BLaER1 (cell line): ENCODE results near the gene GABBR2.

ENCODE experiments used
- H3K27ac ChIP-seq: shearing (Covaris generic); formaldehyde crosslinking; 2 replicates; pipeline ENCODE4 v1.8.1; 2022
- H3K27me3 ChIP-seq: shearing (Covaris generic); formaldehyde crosslinking; 2 replicates; pipeline ENCODE4 v1.8.1; 2022
- H3K36me3 ChIP-seq: shearing (Covaris generic); formaldehyde crosslinking; 2 replicates; pipeline ENCODE4 v1.8.1; 2022
- H3K4me1 ChIP-seq: shearing (Covaris generic); formaldehyde crosslinking; 2 replicates; pipeline ENCODE4 v1.8.1; 2022
- H3K4me2 ChIP-seq: shearing (Covaris generic); formaldehyde crosslinking; 2 replicates; pipeline ENCODE4 v1.8.1; 2022
- H3K4me3 ChIP-seq: shearing (Covaris generic); formaldehyde crosslinking; 2 replicates; pipeline ENCODE4 v1.8.1; 2022
- H3K9ac ChIP-seq: shearing (Covaris generic); formaldehyde crosslinking; 2 replicates; pipeline ENCODE4 v1.8.1; 2022
- H3K9me3 ChIP-seq: shearing (Covaris generic); formaldehyde crosslinking; 2 replicates; pipeline ENCODE4 v1.8.1; 2022
- H4K20me1 ChIP-seq: shearing (Covaris generic); formaldehyde crosslinking; 2 replicates; pipeline ENCODE4 v1.8.1; 2022
- Cebpa-rat ChIP-seq: shearing (Covaris generic); IDR thresholded peaks from 2 replicates; pipeline ENCODE4 v1.8.1; 2022

Gene GABBR2

GRCh38 chr9:98442114-98442513 is 266.6 kb downstream of the GABBR2 start:
- no peaks in the 10 kb centered on the region for H3K36me3 ChIP-seq
- no peaks in the 10 kb centered on the region for H4K20me1 ChIP-seq
- no peak overlapping the region for H3K4me3 ChIP-seq
- no peaks in the 10 kb centered on the region for H3K9me3 ChIP-seq
- H3K9ac ChIP-seq: no peak overlapping the region
- H3K27me3 ChIP-seq: no peaks in the 10 kb centered on the region
- no peak overlapping the region for H3K27ac ChIP-seq
- no peak for TF ChIP-seq Cebpa-rat
- no peaks in the 10 kb centered on the region for H3K4me1 ChIP-seq
- H3K4me2 ChIP-seq: no peak overlapping the region

DNA sequence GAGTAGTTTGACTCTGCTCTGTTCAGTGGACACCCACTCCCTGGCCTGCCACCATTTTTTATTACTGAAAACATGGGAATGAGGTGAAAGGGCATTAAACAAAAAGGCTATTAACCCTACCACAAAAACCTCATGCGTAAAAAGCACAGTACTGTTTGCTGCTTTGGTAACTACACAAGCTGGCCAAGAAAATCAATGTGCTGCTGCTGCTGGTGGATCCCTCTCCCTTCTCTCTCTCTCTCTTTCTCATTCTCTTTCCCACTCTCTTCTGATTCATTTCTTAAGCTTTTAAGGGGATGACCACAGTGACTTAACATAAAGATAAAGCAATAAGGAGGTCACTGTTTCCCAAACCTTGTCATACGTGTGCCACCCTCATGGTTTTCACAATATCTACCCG is 270.1 kb downstream of the GABBR2 start:
- Histone ChIP-seq H3K4me3 (no peak overlapping the region), H4K20me1 (no peaks in the 10 kb centered on the region), H3K27ac (no peak overlapping the region), H3K9me3 (no peaks in the 10 kb centered on the region), H3K36me3 (no peaks in the 10 kb centered on the region), H3K27me3 (no peaks in the 10 kb centered on the region), H3K9ac (no peak overlapping the region), H3K4me1 (no peaks in the 10 kb centered on the region), H3K4me2 (no peak overlapping the region)
- TF ChIP-seq Cebpa-rat: no peak

DNA sequence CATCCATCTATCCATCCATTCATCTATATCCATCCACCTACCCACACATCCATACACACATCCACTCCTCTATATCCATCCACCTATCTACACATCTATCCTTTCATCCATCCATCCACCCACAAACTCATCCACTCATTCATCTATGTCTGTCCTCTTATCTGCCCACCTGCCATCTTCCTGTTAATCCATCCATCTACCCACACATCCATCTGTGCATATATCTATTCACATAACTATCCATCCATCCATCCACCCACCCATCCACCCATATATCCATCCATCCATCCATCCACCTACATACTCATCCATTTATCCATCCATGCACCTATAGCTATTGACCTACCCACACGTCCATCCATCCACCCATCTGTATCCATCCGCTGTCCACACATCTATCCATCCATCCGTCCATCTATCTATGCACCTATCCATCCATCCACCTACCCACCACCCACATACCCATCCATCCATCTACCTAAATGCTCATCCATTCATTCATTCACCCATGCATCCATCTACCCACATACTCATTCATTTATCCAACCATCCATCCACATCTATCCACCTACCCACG is 271.2 kb downstream of the GABBR2 start:
- Histone ChIP-seq H3K4me3 (no peak overlapping the region), H3K4me2 (no peak overlapping the region), H3K27ac (no peak overlapping the region), H4K20me1 (no peaks in the 10 kb centered on the region), H3K9ac (no peak overlapping the region), H3K27me3 (no peaks in the 10 kb centered on the region), H3K4me1 (no peaks in the 10 kb centered on the region), H3K36me3 (no peaks in the 10 kb centered on the region), H3K9me3 (no peaks in the 10 kb centered on the region)
- no peak for TF ChIP-seq Cebpa-rat

- Histone ChIP-seq H3K4me1 (peaks cover 3% of the 10 kb centered on the region; the same call in 1 of the 2 replicates), H4K20me1 (no peaks in the 10 kb centered on the region), H3K9me3 (no peaks in the 10 kb centered on the region), H3K27me3 (no peaks in the 10 kb centered on the region), H3K27ac (no peak overlapping the region), H3K36me3 (no peaks in the 10 kb centered on the region), H3K4me2 (no peak overlapping the region), H3K4me3 (no peak overlapping the region), H3K9ac (no peak overlapping the region)
- TF ChIP-seq Cebpa-rat: no peak
Measured at GRCh38 chr9:98432960-98433359, 275.8 kb downstream of the GABBR2 start.

DNA sequence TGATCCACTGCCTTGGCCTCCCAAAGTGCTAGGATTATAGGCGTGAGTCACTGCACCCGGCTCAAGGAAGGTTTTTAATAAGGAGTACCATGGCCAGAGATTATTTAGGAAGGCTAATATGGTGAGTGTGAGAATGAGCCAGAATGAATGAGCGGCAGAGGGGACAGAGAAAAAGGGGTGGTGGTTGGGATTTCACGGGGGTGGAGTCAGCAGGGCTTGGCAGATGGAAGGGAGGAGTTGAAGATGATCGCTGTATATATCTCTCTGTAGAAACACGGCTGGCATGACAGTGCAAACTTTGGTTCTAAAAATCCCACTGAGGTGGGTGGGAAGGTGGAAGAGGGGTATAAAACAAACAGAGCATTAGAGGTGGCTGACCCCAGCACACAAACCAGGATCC is 276.6 kb downstream of the GABBR2 start:
- Histone ChIP-seq H3K4me2 (no peak overlapping the region), H3K27ac (no peak overlapping the region), H3K4me1 (peaks cover 3% of the 10 kb centered on the region; the same call in 1 of the 2 replicates), H3K9ac (no peak overlapping the region), H3K4me3 (no peak overlapping the region), H3K9me3 (no peaks in the 10 kb centered on the region), H3K27me3 (no peaks in the 10 kb centered on the region), H3K36me3 (no peaks in the 10 kb centered on the region), H4K20me1 (no peaks in the 10 kb centered on the region)
- TF ChIP-seq Cebpa-rat: no peak

DNA sequence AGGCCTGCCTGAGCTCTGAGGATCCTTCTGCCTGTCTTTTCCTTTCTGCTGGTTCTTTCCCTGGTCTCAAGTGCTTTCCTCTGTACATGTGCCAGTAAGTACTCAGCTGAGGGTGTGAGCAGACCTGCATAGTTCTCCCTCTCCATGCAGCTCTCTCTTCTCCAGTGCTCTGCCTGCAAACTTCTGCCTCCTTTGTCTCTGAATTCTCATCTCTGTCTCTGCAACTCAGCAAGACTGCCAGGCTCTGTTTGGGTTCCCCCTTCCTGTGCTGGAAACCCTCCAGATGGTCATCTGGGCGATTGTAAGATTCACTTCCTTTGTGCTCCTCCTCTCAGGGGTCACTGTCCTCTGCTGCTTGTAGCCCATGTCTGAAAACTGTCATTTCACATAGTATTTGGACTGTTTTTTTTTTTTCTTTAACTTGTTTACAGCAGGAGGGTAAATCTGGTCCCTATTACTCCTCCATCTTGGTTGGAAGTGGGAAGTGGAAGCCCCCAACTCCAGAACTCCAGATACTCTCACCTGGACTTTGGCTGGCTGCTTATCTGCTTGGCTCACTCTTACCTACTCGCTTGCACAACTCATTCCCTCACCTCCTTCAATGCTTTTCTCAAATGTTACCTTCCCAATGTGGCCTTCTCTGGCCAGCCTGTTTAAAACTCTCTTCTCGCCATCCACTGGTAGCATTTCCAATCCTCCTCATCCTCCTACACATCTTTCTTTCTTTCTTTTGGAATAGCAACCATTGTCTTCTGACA is 278.0 kb downstream of the GABBR2 start:
- Histone ChIP-seq H3K27me3 (no peaks in the 10 kb centered on the region), H3K27ac (no peak overlapping the region), H3K36me3 (no peaks in the 10 kb centered on the region), H3K9ac (no peak overlapping the region), H3K4me2 (no peak overlapping the region), H4K20me1 (no peaks in the 10 kb centered on the region), H3K4me1 (peaks cover 3% of the 10 kb centered on the region; the same call in 1 of the 2 replicates), H3K4me3 (no peak overlapping the region), H3K9me3 (no peaks in the 10 kb centered on the region)
- TF ChIP-seq Cebpa-rat: no peak

- Histone ChIP-seq H3K4me3 (no peak overlapping the region), H3K27ac (no peak overlapping the region), H3K36me3 (no peaks in the 10 kb centered on the region), H3K27me3 (no peaks in the 10 kb centered on the region), H4K20me1 (no peaks in the 10 kb centered on the region), H3K4me2 (no peak overlapping the region), H3K9ac (no peak overlapping the region), H3K4me1 (peaks cover 3% of the 10 kb centered on the region; the same call in 1 of the 2 replicates), H3K9me3 (no peaks in the 10 kb centered on the region)
- TF ChIP-seq Cebpa-rat: no peak
Measured at GRCh38 chr9:98429613-98430012, 279.1 kb downstream of the GABBR2 start.

GRCh38 chr9:98428454-98428853 is 280.3 kb downstream of the GABBR2 start:
- peaks cover 3% of the 10 kb centered on the region; the same call in 1 of the 2 replicates for H3K4me1 ChIP-seq
- H3K4me2 ChIP-seq: no peak overlapping the region
- H3K9ac ChIP-seq: no peak overlapping the region
- no peaks in the 10 kb centered on the region for H4K20me1 ChIP-seq
- no peak overlapping the region for H3K27ac ChIP-seq
- H3K4me3 ChIP-seq: no peak overlapping the region
- no peaks in the 10 kb centered on the region for H3K36me3 ChIP-seq
- no peak for TF ChIP-seq Cebpa-rat
- no peaks in the 10 kb centered on the region for H3K27me3 ChIP-seq
- H3K9me3 ChIP-seq: no peaks in the 10 kb centered on the region

DNA sequence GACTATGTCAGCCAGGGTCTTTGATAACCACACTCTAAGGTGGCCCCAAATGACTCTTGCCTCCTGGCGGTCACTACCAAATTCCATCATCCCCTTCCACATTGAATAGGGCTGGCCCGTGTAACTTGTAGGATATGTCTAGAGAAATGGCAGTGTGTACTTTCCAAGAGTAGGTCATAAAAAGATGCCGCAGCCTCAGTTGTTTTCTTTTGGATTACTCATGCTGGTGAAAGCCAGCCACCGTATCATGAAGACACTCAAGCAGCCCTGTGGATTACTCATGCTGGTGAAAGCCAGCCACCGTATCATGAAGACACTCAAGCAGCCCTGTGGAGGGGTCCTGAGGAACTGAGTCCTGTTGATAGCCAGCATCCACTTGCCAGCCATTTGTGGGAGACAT is 281.2 kb downstream of the GABBR2 start:
- no peak for TF ChIP-seq Cebpa-rat
- H3K9ac ChIP-seq: no peak overlapping the region
- no peak overlapping the region for H3K4me3 ChIP-seq
- no peak overlapping the region for H3K27ac ChIP-seq
- H4K20me1 ChIP-seq: no peaks in the 10 kb centered on the region
- no peaks in the 10 kb centered on the region for H3K9me3 ChIP-seq
- H3K27me3 ChIP-seq: no peaks in the 10 kb centered on the region
- H3K36me3 ChIP-seq: no peaks in the 10 kb centered on the region
- no peak overlapping the region for H3K4me2 ChIP-seq
- H3K4me1 ChIP-seq: peaks cover 3% of the 10 kb centered on the region; the same call in 1 of the 2 replicates

DNA sequence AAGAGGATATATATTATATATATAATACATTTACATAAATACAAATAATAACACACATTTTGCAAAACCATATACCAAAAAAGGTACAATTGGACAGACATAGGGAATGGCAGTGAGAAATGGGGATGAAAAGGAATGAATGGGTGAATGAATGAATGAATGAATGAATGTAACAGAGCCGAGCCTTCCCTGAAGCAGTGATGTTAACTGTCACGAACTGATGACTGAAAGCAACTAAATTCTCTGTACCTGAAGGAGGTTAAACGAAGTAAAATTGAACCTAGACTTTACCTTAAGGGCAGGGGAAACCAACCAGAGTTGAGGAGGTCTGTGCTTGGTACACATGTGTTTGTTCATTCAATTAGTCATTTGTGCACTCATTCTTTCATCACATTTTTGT is 283.7 kb downstream of the GABBR2 start:
- Histone ChIP-seq H3K9me3 (no peaks in the 10 kb centered on the region), H3K4me1 (peaks cover 3% of the 10 kb centered on the region; the same call in 1 of the 2 replicates), H3K4me2 (no peak overlapping the region), H3K4me3 (no peak overlapping the region), H3K9ac (no peak overlapping the region), H4K20me1 (no peaks in the 10 kb centered on the region), H3K27me3 (no peaks in the 10 kb centered on the region), H3K27ac (no peak overlapping the region), H3K36me3 (no peaks in the 10 kb centered on the region)
- no peak for TF ChIP-seq Cebpa-rat
